Adipose tissue (tissue), 3 donors: ENCODE results near the gene ANKRA2. TPM values are rescaled to one million over a fixed set of nuclear protein-coding genes. Genes with fewer than 3 reads are reported as not detected.
A peak's percentile ranks its signal among the peaks of the same experiment; 100 is the strongest.

ENCODE experiments used
- H3K27ac ChIP-seq: one replicate; pipeline ENCODE4 v1.5.1; 2013; ENCODE audit warnings: low read depth, low read length
- WGBS, 3 donors: extraction: QIAGEN DNeasy Blood & Tissue Kit; methylation state at CpG; one replicate each; pipeline ENCODE4 v1.1.7; 2013; 5-methylcytosine and 5-hydroxymethylcytosine counted together
- polyA plus RNA-seq, 3 donors: library from polyadenylated mRNA; stranded (reverse); fragments of 200-250 nt; gene quantifications; one replicate each; pipeline ENCODE4 v1.2.3, GENCODE V29; 2013
- donor health status: healthy with polysubstance abuse.
- donor health status: Bipolar disorder and iron deficiency.
- donor health status: healthy.

Gene ANKRA2
- 10 to 100 TPM in 1 of 3 donors, 1 to 10 TPM in 2; 8.1 to 11.7 (median 9.4) TPM for polyA plus RNA-seq

- 0 to 1% (median 0%) methylated on average over 62 of the region's 62 CpGs for WGBS, 3 donors
- H3K27ac ChIP-seq: peak within 1 kb of the TSS; percentile 51
Measured at GRCh38 chr5:73565139-73565968, at the start of gene ANKRA2, which contains the start of gene UTP15. TSS of gene ANKRA2 (minus strand) at chr5:73565639. CDS start at chr5:73562881, 2,758 bp downstream. TSS of gene UTP15 (plus strand) at chr5:73565743. CDS start at chr5:73567345, 1,602 bp downstream.

GRCh38 chr5:73615085-73615484 lies 49.6 kb upstream of the ANKRA2 start:
- WGBS, 3 donors: 85 to 91% (median 91%) methylated on average over 2 of the region's 2 CpGs
- no peak overlapping the region for H3K27ac ChIP-seq

- no peak overlapping the region for H3K27ac ChIP-seq
- 23 to 68% (median 56%) methylated on average over 3 of the region's 3 CpGs for WGBS, 3 donors
Measured at GRCh38 chr5:73612799-73613198, 47.4 kb upstream of the ANKRA2 start.

GRCh38 chr5:73607228-73607627 lies 41.8 kb upstream of the ANKRA2 start:
- H3K27ac ChIP-seq: no peak overlapping the region

GRCh38 chr5:73606206-73606753 lies 40.8 kb upstream of the ANKRA2 start:
- 39 to 71% (median 67%) methylated on average over 3 of the region's 3 CpGs for WGBS, 3 donors
- no peak overlapping the region for H3K27ac ChIP-seq

- WGBS, 3 donors: 30 to 78% (median 73%) methylated on average over 8 of the region's 8 CpGs
- H3K27ac ChIP-seq: no peak overlapping the region
Measured at GRCh38 chr5:73605223-73606087, 40.0 kb upstream of the ANKRA2 start.

GRCh38 chr5:73603998-73604397 lies 38.6 kb upstream of the ANKRA2 start:
- 69 to 94% (median 78%) methylated on average over 5 of the region's 5 CpGs for WGBS, 3 donors

GRCh38 chr5:73599380-73599779 lies 33.9 kb upstream of the ANKRA2 start:
- WGBS, 3 donors: 70 to 97% (median 94%) methylated on average over 3 of the region's 3 CpGs
- H3K27ac ChIP-seq: no peak overlapping the region

More at GRCh38 chr5:73603998-73604397, 38.6 kb upstream of the ANKRA2 start:
- H3K27ac ChIP-seq: no peak overlapping the region

GRCh38 chr5:73596705-73597328 lies 31.4 kb upstream of the ANKRA2 start:
- no peak overlapping the region for H3K27ac ChIP-seq

- WGBS, 3 donors: 46 to 73% (median 71%) methylated on average over 1 of the region's 1 CpG
Measured at GRCh38 chr5:73592551-73592950, 27.1 kb upstream of the ANKRA2 start.

GRCh38 chr5:73591698-73592501 lies 26.5 kb upstream of the ANKRA2 start:
- no peak overlapping the region for H3K27ac ChIP-seq
- WGBS, 3 donors: 49 to 66% (median 55%) methylated on average over 4 of the region's 4 CpGs

More at GRCh38 chr5:73592551-73592950, 27.1 kb upstream of the ANKRA2 start:
- no peak overlapping the region for H3K27ac ChIP-seq

- H3K27ac ChIP-seq: no peak overlapping the region
- WGBS, 3 donors: 54 to 60% (median 56%) methylated on average over 4 of the region's 4 CpGs
Measured at GRCh38 chr5:73591102-73591695, 25.8 kb upstream of the ANKRA2 start.

GRCh38 chr5:73587923-73588322 lies 22.5 kb upstream of the ANKRA2 start:
- no peak overlapping the region for H3K27ac ChIP-seq
- 41 to 69% (median 50%) methylated on average over 1 of the region's 1 CpG for WGBS, 3 donors

- WGBS, 3 donors: 81 to 93% (median 82%) methylated on average over 3 of the region's 3 CpGs
- no peak overlapping the region for H3K27ac ChIP-seq
Measured at GRCh38 chr5:73582285-73583145, 17.1 kb upstream of the ANKRA2 start.

GRCh38 chr5:73565969-73566547 lies 619 bp upstream of the ANKRA2 start:
- 5 to 9% (median 7%) methylated on average over 8 of the region's 8 CpGs for whole genome bisulfite sequencing, 3 donors
- no peak overlapping the region for H3K27ac ChIP-seq

- H3K27ac ChIP-seq: peak overlapping the region; percentile 51
- 2 to 3% (median 3%) methylated on average over 9 of the region's 9 CpGs for WGBS, 3 donors
Measured at GRCh38 chr5:73564675-73565074, 764 bp downstream of the ANKRA2 start.
